Testis (tissue), 3 donors: ENCODE data around the gene DPF1. TPM values are rescaled to one million over a fixed set of nuclear protein-coding genes. Genes with fewer than 3 reads are reported as not detected.
A peak's percentile ranks its signal among the peaks of the same experiment; 100 is the strongest.

Experiments
- DNase-seq: peaks from one replicate; pipeline ENCODE4 v3.0.0-alpha.2; 2019
- H3K27ac ChIP-seq, 2 donors: fragments of 200-600 bp; sonication (generic); one replicate each; pipeline ENCODE4 v1.5.1; 2019
- H3K27me3 ChIP-seq: fragments of 200-600 bp; sonication (generic); one replicate; pipeline ENCODE4 v1.5.1; 2019
- H3K36me3 ChIP-seq: fragments of 200-600 bp; sonication (generic); one replicate; pipeline ENCODE4 v1.5.1; 2017; ENCODE audit warnings: low read depth; ENCODE audit errors: missing control alignments
- H3K4me1 ChIP-seq: fragments of 200-600 bp; sonication (generic); one replicate; pipeline ENCODE4 v1.5.1; 2019
- H3K4me3 ChIP-seq, 2 donors: fragments of 200-600 bp; sonication (generic); one replicate each; pipeline ENCODE4 v1.5.1; 2017 to 2019
- H3K9me3 ChIP-seq: fragments of 200-600 bp; sonication (generic); one replicate; pipeline ENCODE4 v1.5.1; 2017
- CTCF ChIP-seq, 3 experiments: fragments of 450-650 bp in 2 of 3; fragments of 200-600 bp in 1 of 3; sonication (generic) in 1 of 3; IDR thresholded peaks; one replicate each; pipeline ENCODE4 v1.5.1; 2016 to 2019; ENCODE audit warnings: antibody characterized with exemption in 3 of 3, mild to moderate bottlenecking in 2 of 3, moderate library complexity in 1 of 3
- POLR2A ChIP-seq: fragments of 450-650 bp; IDR thresholded peaks from one replicate; pipeline ENCODE4 v1.6.1; 2017; ENCODE audit warnings: antibody characterized with exemption, mild to moderate bottlenecking, moderate library complexity
- WGBS, 2 donors: methylation state at CpG; one replicate each; pipeline ENCODE4 v1.1.5; 2018; 5-methylcytosine and 5-hydroxymethylcytosine counted together
- intact Hi-C: fragments of 100-400 bp; cut with DNase I; formaldehyde crosslinking; loops from one replicate; pipeline ENCODE4 v1.15.1; 2023; ENCODE audit warnings: low total_unique reads
- polyA plus RNA-seq: library from polyadenylated mRNA; stranded (reverse); fragments of 350-450 nt; fragmentation: Illumina TruSeq; extraction: RNeasy Lipid Tissue Mini Kit (QIAGEN cat#74804); gene quantifications from one replicate; pipeline ENCODE4 v1.2.3, GENCODE V29; 2014; ENCODE audit warnings: low read depth, low replicate concordance; ENCODE audit not compliant: insufficient read depth
- total RNA-seq, 2 donors: library from RNA; depleted of rRNA; stranded (reverse); fragments of >200 nt; gene quantifications; one replicate each; pipeline ENCODE4 v1.2.3, GENCODE V29; 2016

Gene DPF1
- total and polyA plus RNA-seq, 3 donors from 2014 or later: 3.6 to 6.4 (median 4.7) TPM

- WGBS, 2 donors: 46 to 50% methylated on average over 9 of the region's 9 CpGs
- Histone ChIP-seq H3K36me3 (no peaks in the 10 kb centered on the region), H3K27me3 (no peaks in the 10 kb centered on the region), H3K27ac (peak overlapping the region; percentile 56 to 71), H3K4me1 (peaks cover 69% of the 10 kb centered on the region), H3K4me3 (no peak overlapping the region), H3K9me3 (no peaks in the 10 kb centered on the region)
- no peak for TF ChIP-seq POLR2A
- no peak for TF ChIP-seq CTCF (IDR thresholded peaks at IDR 0.05)
- no peak for DNase-seq
- intact Hi-C loops: no loop called here
These were observed 23.8 kb upstream of the DPF1 start for GRCh38 chr19:38247734-38248268.

GRCh38 chr19:38247126-38247525 lies 23.1 kb upstream of the DPF1 start:
- Histone ChIP-seq H3K27ac (peak overlapping the region; percentile 19 to 61), H3K9me3 (no peaks in the 10 kb centered on the region), H3K4me1 (peaks cover 62% of the 10 kb centered on the region), H3K36me3 (no peaks in the 10 kb centered on the region), H3K27me3 (no peaks in the 10 kb centered on the region), H3K4me3 (no peak overlapping the region)
- TF ChIP-seq POLR2A (no peak), CTCF (IDR thresholded peaks at IDR 0.05) (no peak)
- WGBS, 2 donors: 65 to 73% methylated on average over 5 of the region's 5 CpGs
- no peak for DNase-seq
- intact Hi-C loops: no loop called here

- peak; percentile 70 for DNase-seq
- WGBS, 2 donors: 39 to 51% methylated on average over 14 of the region's 14 CpGs
- no peaks in the 10 kb centered on the region for H3K9me3 ChIP-seq
- TF ChIP-seq POLR2A (no peak), CTCF (IDR thresholded peaks at IDR 0.05) (no peak)
- peak overlapping the region; percentile 19 to 61 for H3K27ac ChIP-seq
- H3K4me3 ChIP-seq: no peak overlapping the region
- H3K4me1 ChIP-seq: peaks cover 52% of the 10 kb centered on the region
- no peaks in the 10 kb centered on the region for H3K36me3 ChIP-seq
- H3K27me3 ChIP-seq: no peaks in the 10 kb centered on the region
- intact Hi-C loops: no loop called here
These were observed 21.9 kb upstream of the DPF1 start for GRCh38 chr19:38245826-38246498.

- Histone ChIP-seq H3K4me3 (peak overlapping the region in 1 of 2 donors; percentile 34), H3K4me1 (peaks cover 37% of the 10 kb centered on the region), H3K9me3 (no peaks in the 10 kb centered on the region), H3K27me3 (no peaks in the 10 kb centered on the region), H3K36me3 (no peaks in the 10 kb centered on the region), H3K27ac (peak overlapping the region in 1 of 2 donors; percentile 24)
- no peak for TF ChIP-seq POLR2A
- TF ChIP-seq CTCF (IDR thresholded peaks at IDR 0.05): no peak
- WGBS, 2 donors: 60 to 61% methylated on average over 15 of the region's 15 CpGs
- intact Hi-C loops: loop anchor here (5.0 kb wide), 1 partner anchor 84 kb away; no protein-coding TSS in a partner anchor
- DNase-seq: no peak
These were observed 19.3 kb upstream of the DPF1 start for GRCh38 chr19:38243279-38243673.
